Hepatocyte (in vitro differentiated cells): Measurements from ENCODE around the gene LUZP2.

Experiments
- EZH2 ChIP-seq: fragments of 200-600 bp; sonication (generic); IDR thresholded peaks from 2 replicates; pipeline ENCODE4 v1.6.1; 2016; ENCODE audit warnings: antibody characterized with exemption, mild to moderate bottlenecking, borderline replicate concordance
- EZH2phosphoT487 ChIP-seq: fragments of 200-600 bp; sonication (generic); IDR thresholded peaks from one replicate; pipeline ENCODE4 v1.6.1; 2018; ENCODE audit warnings: antibody characterized with exemption, mild to moderate bottlenecking, low read depth, moderate library complexity; ENCODE audit not compliant: unreplicated experiment, severe bottlenecking
- TF ChIP-seq, protein P1 (sequence below): fragments of 200-600 bp; sonication (generic); IDR thresholded peaks from 2 replicates; pipeline ENCODE4 v1.5.1; 2016; ENCODE audit warnings: antibody characterized with exemption, mild to moderate bottlenecking; ENCODE audit not compliant: poor library complexity

GRCh38 chr11:24870048-24870447 is 373.2 kb downstream of the LUZP2 start:
- TF ChIP-seq, protein P1, sequence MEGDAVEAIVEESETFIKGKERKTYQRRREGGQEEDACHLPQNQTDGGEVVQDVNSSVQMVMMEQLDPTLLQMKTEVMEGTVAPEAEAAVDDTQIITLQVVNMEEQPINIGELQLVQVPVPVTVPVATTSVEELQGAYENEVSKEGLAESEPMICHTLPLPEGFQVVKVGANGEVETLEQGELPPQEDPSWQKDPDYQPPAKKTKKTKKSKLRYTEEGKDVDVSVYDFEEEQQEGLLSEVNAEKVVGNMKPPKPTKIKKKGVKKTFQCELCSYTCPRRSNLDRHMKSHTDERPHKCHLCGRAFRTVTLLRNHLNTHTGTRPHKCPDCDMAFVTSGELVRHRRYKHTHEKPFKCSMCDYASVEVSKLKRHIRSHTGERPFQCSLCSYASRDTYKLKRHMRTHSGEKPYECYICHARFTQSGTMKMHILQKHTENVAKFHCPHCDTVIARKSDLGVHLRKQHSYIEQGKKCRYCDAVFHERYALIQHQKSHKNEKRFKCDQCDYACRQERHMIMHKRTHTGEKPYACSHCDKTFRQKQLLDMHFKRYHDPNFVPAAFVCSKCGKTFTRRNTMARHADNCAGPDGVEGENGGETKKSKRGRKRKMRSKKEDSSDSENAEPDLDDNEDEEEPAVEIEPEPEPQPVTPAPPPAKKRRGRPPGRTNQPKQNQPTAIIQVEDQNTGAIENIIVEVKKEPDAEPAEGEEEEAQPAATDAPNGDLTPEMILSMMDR, result no peak
- TF ChIP-seq EZH2phosphoT487 (no peak), EZH2 (no peak)
